Tibial nerve (tissue), 3 donors: ENCODE data around the gene KCNT2.

ENCODE experiments used
- POLR2A ChIP-seq, 2 donors: fragments of 450-650 bp; IDR thresholded peaks; one replicate each; pipeline ENCODE4 v1.6.1; 2017; ENCODE audit warnings: antibody characterized with exemption in 2 of 2, mild to moderate bottlenecking in 2 of 2, moderate library complexity in 2 of 2
- TF ChIP-seq, protein P1 (sequence below), 5 experiments: fragments of 200-600 bp in 3 of 5; fragments of 450-650 bp in 2 of 5; sonication (generic) in 3 of 5; IDR thresholded peaks; one replicate each; pipeline ENCODE4 v1.5.1; 2016 to 2019; ENCODE audit warnings: antibody characterized with exemption in 5 of 5, mild to moderate bottlenecking in 3 of 5, moderate library complexity in 2 of 5

DNA sequence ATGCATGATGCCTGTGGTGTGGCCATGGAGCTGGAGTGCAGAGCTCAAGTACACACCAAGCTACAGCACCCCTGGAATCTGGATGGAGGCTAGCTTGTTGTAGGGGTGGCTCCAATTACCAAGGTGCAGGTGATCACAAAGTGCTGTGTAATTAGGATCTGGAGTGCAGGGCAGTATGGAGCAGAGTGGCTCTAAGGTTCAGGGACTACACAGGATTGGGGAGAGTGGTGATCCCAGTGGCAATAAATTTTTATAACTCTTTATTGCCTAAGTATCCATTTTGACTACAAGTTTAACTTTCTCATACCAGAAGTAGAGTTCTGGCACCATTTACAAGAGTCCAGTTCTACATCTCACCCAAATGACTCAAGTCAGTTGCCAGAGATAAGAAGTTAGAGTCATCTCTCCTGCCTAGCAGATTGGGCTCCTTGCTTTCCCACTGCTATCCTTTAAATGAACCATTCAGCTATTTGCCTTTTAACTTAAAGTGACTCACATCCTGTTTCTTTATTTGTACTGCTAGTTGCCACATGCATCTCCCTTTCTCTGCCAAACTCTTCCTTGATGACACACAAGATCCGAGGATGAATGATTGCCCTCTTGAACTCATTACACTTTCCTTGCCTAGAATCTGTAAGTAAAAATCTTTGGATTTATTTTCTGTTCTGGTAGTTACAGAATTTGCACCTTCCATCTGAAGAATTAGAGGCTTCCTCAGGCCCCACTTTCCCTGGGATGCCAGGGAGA, 427.2 kb downstream of the KCNT2 start:
- TF ChIP-seq, protein P1, sequence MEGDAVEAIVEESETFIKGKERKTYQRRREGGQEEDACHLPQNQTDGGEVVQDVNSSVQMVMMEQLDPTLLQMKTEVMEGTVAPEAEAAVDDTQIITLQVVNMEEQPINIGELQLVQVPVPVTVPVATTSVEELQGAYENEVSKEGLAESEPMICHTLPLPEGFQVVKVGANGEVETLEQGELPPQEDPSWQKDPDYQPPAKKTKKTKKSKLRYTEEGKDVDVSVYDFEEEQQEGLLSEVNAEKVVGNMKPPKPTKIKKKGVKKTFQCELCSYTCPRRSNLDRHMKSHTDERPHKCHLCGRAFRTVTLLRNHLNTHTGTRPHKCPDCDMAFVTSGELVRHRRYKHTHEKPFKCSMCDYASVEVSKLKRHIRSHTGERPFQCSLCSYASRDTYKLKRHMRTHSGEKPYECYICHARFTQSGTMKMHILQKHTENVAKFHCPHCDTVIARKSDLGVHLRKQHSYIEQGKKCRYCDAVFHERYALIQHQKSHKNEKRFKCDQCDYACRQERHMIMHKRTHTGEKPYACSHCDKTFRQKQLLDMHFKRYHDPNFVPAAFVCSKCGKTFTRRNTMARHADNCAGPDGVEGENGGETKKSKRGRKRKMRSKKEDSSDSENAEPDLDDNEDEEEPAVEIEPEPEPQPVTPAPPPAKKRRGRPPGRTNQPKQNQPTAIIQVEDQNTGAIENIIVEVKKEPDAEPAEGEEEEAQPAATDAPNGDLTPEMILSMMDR (IDR thresholded peaks at IDR 0.05) = no peak
- TF ChIP-seq POLR2A (IDR thresholded peaks at IDR 0.05) = no peak
